Stomach (tissue), 4 donors: Measurements from ENCODE around the gene SND1.

Source experiments
- POLR2AphosphoS5 ChIP-seq, 3 donors: sonication (generic); formaldehyde crosslinking; IDR thresholded peaks; one replicate each; pipeline ENCODE4 v1.6.1; 2016; ENCODE audit warnings: antibody characterized with exemption in 3 of 3
- TF ChIP-seq, protein P1 (sequence below), 7 experiments: fragments of 450-650 bp in 4 of 7; fragments of 200-600 bp in 3 of 7; sonication (generic) in 3 of 7; IDR thresholded peaks; one replicate each; pipeline ENCODE4 v1.5.1; 2016 to 2019; ENCODE audit warnings: antibody characterized with exemption in 7 of 7, control low read depth in 2 of 7, mild to moderate bottlenecking in 1 of 7

DNA sequence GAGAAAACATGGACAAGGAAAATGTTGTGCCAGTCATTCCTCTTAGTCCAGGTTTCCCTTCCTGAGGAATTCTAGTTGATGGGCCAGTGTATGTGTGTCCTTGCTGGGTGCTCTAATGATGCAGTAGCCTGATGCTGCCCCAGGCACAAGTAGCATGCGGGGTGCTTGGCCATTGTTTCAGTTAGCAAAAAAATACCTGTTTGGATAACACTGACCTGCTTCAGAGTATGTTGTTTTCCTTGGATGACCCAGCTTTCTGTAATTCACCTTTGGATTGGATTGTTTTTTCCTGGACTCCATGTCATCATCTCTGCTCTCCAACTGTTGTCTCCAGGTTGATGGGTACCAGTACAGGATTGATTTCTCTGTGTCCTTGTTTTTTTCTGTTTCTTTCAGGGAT is 169.2 kb downstream of the SND1 start:
- no peak for TF ChIP-seq POLR2AphosphoS5 (IDR thresholded peaks at IDR 0.05)
- TF ChIP-seq, protein P1, sequence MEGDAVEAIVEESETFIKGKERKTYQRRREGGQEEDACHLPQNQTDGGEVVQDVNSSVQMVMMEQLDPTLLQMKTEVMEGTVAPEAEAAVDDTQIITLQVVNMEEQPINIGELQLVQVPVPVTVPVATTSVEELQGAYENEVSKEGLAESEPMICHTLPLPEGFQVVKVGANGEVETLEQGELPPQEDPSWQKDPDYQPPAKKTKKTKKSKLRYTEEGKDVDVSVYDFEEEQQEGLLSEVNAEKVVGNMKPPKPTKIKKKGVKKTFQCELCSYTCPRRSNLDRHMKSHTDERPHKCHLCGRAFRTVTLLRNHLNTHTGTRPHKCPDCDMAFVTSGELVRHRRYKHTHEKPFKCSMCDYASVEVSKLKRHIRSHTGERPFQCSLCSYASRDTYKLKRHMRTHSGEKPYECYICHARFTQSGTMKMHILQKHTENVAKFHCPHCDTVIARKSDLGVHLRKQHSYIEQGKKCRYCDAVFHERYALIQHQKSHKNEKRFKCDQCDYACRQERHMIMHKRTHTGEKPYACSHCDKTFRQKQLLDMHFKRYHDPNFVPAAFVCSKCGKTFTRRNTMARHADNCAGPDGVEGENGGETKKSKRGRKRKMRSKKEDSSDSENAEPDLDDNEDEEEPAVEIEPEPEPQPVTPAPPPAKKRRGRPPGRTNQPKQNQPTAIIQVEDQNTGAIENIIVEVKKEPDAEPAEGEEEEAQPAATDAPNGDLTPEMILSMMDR (IDR thresholded peaks at IDR 0.05) = no peak
